HEK293 (cell line): ENCODE measurements around the gene ACSF2.

ENCODE experiments used
- BCL11A ChIP-seq: fragments of 450-650 bp; formaldehyde crosslinking; IDR thresholded peaks from 2 replicates; pipeline ENCODE4 v1.5.1; 2016; ENCODE audit warnings: low read depth, missing biosample characterization, missing genetic modification characterization
- TCF7L2 ChIP-seq: IDR thresholded peaks from 2 replicates; pipeline ENCODE4 v1.6.1; 2011; ENCODE audit warnings: low read depth, mild to moderate bottlenecking, inconsistent platforms, low read length, moderate library complexity, borderline replicate concordance
- YY1 ChIP-seq: fragments of 450-650 bp; formaldehyde crosslinking; IDR thresholded peaks from 2 replicates; pipeline ENCODE4 v1.5.1; 2018; ENCODE audit warnings: missing biosample characterization, missing genetic modification characterization
- ZBTB7A ChIP-seq: fragments of 450-650 bp; formaldehyde crosslinking; IDR thresholded peaks from 2 replicates; pipeline ENCODE4 v1.5.1; 2016; ENCODE audit warnings: low read depth, missing biosample characterization, missing genetic modification characterization
- ZEB2 ChIP-seq: fragments of 450-650 bp; formaldehyde crosslinking; IDR thresholded peaks from 2 replicates; pipeline ENCODE4 v1.5.1; 2016; ENCODE audit warnings: missing biosample characterization, missing genetic modification characterization
- ZNF138 ChIP-seq: fragments of 450-650 bp; formaldehyde crosslinking; IDR thresholded peaks from 2 replicates; pipeline ENCODE4 v1.5.1; 2016; ENCODE audit warnings: missing biosample characterization, missing genetic modification characterization, borderline replicate concordance
- ZNF549 ChIP-seq: fragments of 450-650 bp; IDR thresholded peaks from 2 replicates; pipeline ENCODE4 v1.5.1; 2018; ENCODE audit warnings: missing biosample characterization, missing genetic modification characterization, mild to moderate bottlenecking, inconsistent platforms, moderate library complexity
- ZNF792 ChIP-seq: fragments of 450-650 bp; formaldehyde crosslinking; IDR thresholded peaks from 2 replicates; pipeline ENCODE4 v1.5.1; 2016; ENCODE audit warnings: missing biosample characterization, missing genetic modification characterization
- TF ChIP-seq, protein P1 (sequence below): fragments of 450-650 bp; formaldehyde crosslinking; IDR thresholded peaks from 2 replicates; pipeline ENCODE4 v1.5.1; 2016; ENCODE audit warnings: missing biosample characterization, missing genetic modification characterization
- TF ChIP-seq, protein P2 (sequence below): fragments of 450-650 bp; formaldehyde crosslinking; IDR thresholded peaks from 2 replicates; pipeline ENCODE4 v1.5.1; 2017; ENCODE audit warnings: missing biosample characterization, missing genetic modification characterization
- TF ChIP-seq, protein P3 (sequence below): fragments of 450-650 bp; formaldehyde crosslinking; IDR thresholded peaks from 2 replicates; pipeline ENCODE4 v1.5.1; 2016; ENCODE audit warnings: missing biosample characterization, missing genetic modification characterization, low read depth
- TF ChIP-seq, protein P4 (sequence below): fragments of 450-650 bp; formaldehyde crosslinking; IDR thresholded peaks from 2 replicates; pipeline ENCODE4 v1.5.1; 2016; ENCODE audit warnings: missing biosample characterization, missing genetic modification characterization, low read depth
- TF ChIP-seq, protein P5 (sequence below): fragments of 450-650 bp; formaldehyde crosslinking; IDR thresholded peaks from 2 replicates; pipeline ENCODE4 v1.5.1; 2016; ENCODE audit warnings: missing biosample characterization, missing genetic modification characterization
- TF ChIP-seq, protein P6 (sequence below): fragments of 450-650 bp; formaldehyde crosslinking; IDR thresholded peaks from 2 replicates; pipeline ENCODE4 v1.5.1; 2016; ENCODE audit warnings: missing biosample characterization, missing genetic modification characterization

DNA sequence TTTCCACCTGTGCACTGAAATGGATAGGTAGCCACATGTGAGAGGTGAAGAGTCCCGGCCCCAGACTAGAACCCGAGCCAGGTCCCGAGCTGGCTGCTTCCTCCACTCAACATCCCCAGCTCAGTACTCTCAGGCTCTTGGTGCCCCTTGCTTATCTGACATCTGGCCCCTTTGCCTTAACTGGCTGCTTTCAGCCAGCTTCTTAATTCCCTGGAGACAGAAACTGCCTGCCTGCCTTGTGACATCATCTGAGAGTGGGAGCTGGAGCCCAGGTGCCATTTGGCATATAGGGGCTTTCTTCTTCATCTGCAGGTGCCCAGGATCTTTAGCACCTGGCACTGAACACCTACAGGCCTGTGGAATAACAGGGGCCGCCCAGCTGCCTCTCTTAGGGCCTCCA lies 33.7 kb downstream of the ACSF2 start:
- TF ChIP-seq, protein P1, sequence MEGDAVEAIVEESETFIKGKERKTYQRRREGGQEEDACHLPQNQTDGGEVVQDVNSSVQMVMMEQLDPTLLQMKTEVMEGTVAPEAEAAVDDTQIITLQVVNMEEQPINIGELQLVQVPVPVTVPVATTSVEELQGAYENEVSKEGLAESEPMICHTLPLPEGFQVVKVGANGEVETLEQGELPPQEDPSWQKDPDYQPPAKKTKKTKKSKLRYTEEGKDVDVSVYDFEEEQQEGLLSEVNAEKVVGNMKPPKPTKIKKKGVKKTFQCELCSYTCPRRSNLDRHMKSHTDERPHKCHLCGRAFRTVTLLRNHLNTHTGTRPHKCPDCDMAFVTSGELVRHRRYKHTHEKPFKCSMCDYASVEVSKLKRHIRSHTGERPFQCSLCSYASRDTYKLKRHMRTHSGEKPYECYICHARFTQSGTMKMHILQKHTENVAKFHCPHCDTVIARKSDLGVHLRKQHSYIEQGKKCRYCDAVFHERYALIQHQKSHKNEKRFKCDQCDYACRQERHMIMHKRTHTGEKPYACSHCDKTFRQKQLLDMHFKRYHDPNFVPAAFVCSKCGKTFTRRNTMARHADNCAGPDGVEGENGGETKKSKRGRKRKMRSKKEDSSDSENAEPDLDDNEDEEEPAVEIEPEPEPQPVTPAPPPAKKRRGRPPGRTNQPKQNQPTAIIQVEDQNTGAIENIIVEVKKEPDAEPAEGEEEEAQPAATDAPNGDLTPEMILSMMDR (tag by site-specific recombination), result no peak
- TF ChIP-seq, protein P2, sequence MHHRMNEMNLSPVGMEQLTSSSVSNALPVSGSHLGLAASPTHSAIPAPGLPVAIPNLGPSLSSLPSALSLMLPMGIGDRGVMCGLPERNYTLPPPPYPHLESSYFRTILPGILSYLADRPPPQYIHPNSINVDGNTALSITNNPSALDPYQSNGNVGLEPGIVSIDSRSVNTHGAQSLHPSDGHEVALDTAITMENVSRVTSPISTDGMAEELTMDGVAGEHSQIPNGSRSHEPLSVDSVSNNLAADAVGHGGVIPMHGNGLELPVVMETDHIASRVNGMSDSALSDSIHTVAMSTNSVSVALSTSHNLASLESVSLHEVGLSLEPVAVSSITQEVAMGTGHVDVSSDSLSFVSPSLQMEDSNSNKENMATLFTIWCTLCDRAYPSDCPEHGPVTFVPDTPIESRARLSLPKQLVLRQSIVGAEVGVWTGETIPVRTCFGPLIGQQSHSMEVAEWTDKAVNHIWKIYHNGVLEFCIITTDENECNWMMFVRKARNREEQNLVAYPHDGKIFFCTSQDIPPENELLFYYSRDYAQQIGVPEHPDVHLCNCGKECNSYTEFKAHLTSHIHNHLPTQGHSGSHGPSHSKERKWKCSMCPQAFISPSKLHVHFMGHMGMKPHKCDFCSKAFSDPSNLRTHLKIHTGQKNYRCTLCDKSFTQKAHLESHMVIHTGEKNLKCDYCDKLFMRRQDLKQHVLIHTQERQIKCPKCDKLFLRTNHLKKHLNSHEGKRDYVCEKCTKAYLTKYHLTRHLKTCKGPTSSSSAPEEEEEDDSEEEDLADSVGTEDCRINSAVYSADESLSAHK, result no peak
- TF ChIP-seq YY1 (tag by site-specific recombination), result no peak
- TF ChIP-seq, protein P3, sequence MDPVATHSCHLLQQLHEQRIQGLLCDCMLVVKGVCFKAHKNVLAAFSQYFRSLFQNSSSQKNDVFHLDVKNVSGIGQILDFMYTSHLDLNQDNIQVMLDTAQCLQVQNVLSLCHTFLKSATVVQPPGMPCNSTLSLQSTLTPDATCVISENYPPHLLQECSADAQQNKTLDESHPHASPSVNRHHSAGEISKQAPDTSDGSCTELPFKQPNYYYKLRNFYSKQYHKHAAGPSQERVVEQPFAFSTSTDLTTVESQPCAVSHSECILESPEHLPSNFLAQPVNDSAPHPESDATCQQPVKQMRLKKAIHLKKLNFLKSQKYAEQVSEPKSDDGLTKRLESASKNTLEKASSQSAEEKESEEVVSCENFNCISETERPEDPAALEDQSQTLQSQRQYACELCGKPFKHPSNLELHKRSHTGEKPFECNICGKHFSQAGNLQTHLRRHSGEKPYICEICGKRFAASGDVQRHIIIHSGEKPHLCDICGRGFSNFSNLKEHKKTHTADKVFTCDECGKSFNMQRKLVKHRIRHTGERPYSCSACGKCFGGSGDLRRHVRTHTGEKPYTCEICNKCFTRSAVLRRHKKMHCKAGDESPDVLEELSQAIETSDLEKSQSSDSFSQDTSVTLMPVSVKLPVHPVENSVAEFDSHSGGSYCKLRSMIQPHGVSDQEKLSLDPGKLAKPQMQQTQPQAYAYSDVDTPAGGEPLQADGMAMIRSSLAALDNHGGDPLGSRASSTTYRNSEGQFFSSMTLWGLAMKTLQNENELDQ (tag by site-specific recombination), result no peak
- no peak for TF ChIP-seq ZNF549
- TF ChIP-seq ZNF138, result no peak
- TF ChIP-seq, protein P4, sequence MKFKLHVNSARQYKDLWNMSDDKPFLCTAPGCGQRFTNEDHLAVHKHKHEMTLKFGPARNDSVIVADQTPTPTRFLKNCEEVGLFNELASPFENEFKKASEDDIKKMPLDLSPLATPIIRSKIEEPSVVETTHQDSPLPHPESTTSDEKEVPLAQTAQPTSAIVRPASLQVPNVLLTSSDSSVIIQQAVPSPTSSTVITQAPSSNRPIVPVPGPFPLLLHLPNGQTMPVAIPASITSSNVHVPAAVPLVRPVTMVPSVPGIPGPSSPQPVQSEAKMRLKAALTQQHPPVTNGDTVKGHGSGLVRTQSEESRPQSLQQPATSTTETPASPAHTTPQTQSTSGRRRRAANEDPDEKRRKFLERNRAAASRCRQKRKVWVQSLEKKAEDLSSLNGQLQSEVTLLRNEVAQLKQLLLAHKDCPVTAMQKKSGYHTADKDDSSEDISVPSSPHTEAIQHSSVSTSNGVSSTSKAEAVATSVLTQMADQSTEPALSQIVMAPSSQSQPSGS, result no peak
- TF ChIP-seq ZBTB7A (tag by site-specific recombination), result no peak
- no peak for TF ChIP-seq ZNF792 (tag by site-specific recombination)
- TF ChIP-seq TCF7L2, result no peak
- TF ChIP-seq BCL11A, result no peak
- TF ChIP-seq, protein P5, sequence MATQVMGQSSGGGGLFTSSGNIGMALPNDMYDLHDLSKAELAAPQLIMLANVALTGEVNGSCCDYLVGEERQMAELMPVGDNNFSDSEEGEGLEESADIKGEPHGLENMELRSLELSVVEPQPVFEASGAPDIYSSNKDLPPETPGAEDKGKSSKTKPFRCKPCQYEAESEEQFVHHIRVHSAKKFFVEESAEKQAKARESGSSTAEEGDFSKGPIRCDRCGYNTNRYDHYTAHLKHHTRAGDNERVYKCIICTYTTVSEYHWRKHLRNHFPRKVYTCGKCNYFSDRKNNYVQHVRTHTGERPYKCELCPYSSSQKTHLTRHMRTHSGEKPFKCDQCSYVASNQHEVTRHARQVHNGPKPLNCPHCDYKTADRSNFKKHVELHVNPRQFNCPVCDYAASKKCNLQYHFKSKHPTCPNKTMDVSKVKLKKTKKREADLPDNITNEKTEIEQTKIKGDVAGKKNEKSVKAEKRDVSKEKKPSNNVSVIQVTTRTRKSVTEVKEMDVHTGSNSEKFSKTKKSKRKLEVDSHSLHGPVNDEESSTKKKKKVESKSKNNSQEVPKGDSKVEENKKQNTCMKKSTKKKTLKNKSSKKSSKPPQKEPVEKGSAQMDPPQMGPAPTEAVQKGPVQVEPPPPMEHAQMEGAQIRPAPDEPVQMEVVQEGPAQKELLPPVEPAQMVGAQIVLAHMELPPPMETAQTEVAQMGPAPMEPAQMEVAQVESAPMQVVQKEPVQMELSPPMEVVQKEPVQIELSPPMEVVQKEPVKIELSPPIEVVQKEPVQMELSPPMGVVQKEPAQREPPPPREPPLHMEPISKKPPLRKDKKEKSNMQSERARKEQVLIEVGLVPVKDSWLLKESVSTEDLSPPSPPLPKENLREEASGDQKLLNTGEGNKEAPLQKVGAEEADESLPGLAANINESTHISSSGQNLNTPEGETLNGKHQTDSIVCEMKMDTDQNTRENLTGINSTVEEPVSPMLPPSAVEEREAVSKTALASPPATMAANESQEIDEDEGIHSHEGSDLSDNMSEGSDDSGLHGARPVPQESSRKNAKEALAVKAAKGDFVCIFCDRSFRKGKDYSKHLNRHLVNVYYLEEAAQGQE, result no peak
- no peak for TF ChIP-seq ZEB2 (tag by site-specific recombination)
- TF ChIP-seq, protein P6, sequence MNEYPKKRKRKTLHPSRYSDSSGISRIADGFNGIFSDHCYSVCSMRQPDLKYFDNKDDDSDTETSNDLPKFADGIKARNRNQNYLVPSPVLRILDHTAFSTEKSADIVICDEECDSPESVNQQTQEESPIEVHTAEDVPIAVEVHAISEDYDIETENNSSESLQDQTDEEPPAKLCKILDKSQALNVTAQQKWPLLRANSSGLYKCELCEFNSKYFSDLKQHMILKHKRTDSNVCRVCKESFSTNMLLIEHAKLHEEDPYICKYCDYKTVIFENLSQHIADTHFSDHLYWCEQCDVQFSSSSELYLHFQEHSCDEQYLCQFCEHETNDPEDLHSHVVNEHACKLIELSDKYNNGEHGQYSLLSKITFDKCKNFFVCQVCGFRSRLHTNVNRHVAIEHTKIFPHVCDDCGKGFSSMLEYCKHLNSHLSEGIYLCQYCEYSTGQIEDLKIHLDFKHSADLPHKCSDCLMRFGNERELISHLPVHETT, result no peak
